ENCODE measurements around the gene TFF1.
A peak's percentile ranks its signal among the peaks of the same experiment; 100 is the strongest.

TFF1 gene

DNA sequence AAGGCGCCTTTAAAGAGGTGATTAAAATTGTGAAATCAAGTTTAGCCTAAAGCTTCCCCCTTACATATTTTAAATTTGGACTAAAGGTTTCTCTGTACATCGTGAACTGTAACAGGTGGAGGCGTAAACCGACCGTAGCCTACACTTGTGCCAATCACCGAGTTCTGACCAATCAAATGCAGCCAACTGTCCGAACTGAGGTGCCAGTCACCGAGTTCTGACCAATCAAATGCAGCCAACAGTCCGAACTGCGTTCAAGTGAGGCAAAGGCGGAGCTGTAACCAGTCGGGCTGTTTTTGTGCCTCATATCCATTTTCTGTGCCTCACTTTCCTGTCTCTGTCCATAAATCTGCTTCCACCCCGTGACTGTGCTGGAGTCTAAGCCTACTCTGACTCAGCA, 7.4 kb downstream of the TFF1 start:
- no peak for DNase-seq

DNA sequence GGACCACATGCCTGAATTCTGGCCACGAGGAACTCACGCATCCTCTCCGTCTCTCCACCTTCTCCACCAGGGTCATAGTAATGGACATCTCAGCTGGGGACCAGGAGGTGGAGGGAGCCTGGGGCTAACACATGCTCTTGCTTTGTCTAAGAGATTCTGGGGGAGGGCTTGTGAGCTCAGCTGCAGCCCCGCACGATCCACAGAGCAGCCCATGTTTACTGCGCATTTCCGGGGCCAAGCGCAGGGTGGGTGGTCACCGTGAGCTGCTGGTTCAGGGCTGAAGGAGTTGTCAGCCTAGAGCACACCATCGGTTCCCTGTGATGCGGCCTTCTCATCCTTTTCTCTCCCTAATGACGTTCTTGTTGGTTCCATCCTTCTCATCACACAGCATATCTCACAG, 8.1 kb downstream of the TFF1 start:
- no peak for DNase-seq

DNA sequence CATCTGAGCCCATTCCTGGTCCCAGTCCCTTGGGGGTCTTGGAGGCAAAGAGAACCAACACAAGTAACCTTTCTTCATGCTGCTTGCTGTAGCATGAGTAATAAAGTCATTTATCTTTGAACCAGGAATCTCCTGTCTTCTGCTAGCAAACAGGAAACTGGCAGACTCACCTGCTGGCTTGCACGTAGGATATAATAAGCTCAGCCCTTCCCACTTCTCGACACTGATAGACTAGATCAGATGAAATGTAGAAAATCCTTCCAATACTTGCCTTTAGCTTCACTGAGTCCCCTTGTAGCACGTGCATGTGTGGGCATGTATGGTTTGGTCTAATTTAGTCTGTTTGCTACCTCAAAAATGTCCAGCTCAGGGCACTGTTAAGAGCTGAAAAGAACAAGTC, 9.0 kb downstream of the TFF1 start:
- no peak for DNase-seq

DNA sequence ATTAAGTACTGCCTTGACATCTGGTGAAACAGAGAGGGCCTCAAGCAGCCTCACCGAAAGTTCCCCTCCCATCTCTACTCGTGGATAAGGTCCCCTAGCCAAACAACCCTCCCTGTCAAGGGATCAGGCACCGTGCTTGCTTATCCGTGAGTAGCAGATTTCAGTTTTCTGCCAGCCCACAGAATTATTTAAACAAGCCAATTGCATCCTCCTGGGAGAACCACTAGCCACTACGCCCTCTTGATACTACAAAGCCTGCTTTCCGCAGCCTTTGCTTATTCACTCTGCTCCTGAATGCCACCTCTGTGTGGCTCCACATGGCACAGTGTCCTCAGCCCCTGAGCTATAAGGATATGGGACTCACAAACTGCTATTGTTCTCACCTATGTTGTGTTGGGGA, 9.7 kb downstream of the TFF1 start:
- no peak for DNase-seq

DNA sequence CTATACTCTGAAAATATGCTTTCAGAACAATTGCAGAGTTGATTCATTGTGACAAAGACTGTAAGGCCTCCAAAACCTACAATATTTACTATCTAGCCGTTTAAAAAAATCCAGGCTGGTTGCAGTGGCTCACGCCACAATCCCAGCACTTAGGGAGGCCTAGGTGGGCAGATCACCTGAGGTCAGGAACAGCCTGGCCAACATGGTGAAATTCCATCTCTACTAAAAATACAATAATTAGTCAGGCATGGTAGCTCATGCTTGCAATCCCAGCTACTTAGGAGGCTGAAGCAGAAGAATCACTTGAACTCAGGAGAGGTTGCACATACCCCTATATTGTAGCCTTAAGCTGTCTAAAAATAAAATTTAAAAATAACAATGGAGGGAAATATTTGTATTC, 10.3 kb downstream of the TFF1 start:
- DNase-seq, result no peak

DNA sequence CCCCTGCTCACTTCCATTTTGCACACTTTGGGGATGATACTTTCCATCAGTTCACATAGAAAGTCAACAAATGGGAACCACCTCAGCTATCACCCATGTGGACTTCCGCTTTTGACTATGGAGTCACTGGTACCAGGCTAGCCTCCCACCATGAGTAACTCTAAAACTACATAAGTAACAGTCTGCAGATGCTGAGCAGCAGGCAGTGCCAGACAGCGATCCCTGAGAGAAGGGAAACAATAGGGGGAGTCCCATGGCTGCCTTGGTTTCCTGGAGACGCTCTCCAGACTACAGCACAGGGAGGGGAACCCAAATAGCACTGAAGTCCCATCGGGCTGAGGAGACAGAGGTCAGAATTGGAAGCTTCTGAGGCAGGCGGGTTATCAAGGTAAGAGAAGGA, 12.7 kb downstream of the TFF1 start:
- no peak for DNase-seq

DNA sequence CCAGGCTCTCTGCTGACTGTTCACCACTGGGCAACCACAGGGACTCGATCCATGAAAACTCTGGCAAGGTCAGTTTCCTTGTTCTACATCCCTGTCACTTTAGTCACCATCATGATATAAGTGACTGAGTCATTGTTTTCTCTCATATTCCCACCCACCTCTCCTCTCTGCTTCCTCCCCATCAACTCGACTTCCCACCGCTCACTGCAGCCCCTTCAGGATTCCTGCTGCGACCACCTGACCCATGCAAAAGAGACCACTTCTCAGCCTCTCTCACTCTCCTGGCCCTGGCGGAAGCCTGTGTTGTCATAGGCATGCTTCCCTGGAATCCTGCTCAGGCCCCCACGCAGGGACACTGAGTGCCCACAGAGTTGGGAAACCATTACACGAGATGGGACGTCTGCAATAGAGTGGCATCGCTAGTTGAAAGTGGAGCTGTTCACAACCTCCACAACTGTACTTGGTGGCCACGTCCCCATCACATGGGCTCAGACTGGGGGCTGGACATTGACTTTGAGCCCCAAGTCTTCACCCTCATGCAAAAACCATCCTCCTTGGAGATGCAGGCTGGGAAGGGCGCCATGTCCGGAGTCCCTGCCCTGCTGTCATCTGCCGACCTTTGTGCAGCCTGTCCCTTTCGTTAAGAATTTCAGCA, 13.8 kb downstream of the TFF1 start:
- DNase-seq, result no peak

DNA sequence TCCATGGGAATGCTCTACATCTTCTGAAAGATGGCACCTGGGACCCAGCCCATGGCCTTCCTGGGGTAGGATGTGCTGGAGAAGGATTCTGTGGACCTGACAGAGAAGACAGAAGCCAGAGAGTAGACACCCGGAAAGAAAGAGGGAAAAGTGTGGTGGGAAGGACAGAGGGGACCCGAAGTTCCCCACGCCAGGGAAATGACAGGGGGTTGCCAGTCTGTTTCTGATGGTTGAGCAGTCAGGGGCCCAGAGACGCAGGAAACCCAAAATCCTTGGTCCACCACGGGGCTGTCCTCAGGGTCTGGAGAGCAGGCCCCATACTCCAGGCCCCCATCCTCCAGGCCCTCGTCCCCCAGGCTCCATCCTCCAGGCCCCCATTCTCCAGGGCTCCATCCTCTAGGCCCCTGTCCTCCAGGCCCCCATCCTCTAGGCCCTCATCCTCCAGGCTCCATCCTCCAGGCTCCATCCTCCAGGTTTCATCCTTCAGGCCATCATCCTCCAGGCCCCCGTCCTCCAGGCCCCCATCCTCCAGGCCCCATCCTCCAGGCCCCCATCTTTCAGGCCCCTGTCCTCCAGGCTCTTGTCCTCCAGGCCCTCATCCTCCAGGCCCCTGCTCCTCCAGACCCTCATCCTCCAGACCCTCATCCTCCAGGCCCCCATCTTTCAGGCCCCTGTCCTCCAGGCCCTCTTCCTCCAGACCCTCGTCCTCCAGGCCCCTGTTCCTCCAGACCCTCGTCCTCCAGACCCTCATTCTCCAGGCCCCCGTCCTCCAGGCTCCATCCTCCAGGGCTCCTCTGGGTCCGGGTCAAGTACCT, 14.5 kb downstream of the TFF1 start:
- DNase-seq, result no peak

DNA sequence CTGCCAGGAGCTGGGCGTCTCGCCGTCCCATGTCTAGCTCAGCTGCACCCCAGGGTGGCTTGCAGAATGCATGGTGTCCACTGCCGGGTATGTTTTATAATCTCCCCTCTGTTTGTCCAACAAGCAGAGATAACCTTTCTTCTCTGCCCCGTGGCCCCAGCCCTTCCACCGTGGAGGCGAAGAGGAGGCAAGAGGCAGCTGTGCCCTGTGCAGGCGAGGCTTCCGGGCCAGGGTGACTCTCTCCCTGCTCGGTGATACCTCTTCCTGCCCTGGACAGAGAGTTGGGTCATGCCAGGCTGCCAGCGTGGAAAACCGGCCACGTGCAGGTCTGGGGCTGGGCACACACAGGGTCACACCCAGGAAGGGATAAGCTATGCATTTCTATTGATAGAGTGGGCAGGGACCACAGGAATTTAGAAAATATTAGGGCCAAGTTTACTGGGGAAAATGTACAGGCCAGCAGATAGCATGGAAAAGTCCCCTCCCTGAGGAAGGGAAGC, 15.4 kb downstream of the TFF1 start, which contains the start of gene TFF2:
Gene TFF2, minus strand, starts transcription at position 68 of the 500 bp plus-strand sequence. Its CDS starts 37 bp downstream, at position 31.
- no peak for DNase-seq

DNA sequence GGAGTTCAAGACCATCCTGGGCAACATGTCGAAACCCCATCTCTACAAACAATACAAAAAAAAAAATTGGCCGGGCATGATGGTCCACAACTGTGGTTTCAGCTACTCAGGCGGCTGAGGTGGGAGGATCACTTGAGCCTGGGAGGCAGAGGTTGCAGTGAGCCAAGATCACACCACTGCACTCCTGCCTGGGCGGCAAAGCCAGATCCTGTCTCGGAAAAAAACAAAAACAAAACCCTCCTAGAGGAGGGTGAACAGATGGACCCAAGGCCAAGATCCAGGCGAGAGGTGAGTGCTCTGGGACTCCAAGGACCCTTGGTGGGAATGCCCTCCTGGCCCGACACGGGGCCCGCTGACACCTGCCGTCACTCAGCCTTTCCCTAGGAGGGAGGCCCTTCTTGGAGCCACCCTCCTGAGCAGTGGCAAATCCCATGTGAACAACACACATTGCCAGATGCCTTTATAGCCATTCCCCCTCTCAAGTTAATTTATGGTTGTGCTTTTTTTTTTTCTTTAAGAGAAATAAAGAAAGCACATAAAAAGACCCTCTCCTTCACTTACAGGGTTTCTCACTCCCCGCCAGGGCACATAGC, 15.9 kb downstream of the TFF1 start:
- DNase-seq, result no peak

DNA sequence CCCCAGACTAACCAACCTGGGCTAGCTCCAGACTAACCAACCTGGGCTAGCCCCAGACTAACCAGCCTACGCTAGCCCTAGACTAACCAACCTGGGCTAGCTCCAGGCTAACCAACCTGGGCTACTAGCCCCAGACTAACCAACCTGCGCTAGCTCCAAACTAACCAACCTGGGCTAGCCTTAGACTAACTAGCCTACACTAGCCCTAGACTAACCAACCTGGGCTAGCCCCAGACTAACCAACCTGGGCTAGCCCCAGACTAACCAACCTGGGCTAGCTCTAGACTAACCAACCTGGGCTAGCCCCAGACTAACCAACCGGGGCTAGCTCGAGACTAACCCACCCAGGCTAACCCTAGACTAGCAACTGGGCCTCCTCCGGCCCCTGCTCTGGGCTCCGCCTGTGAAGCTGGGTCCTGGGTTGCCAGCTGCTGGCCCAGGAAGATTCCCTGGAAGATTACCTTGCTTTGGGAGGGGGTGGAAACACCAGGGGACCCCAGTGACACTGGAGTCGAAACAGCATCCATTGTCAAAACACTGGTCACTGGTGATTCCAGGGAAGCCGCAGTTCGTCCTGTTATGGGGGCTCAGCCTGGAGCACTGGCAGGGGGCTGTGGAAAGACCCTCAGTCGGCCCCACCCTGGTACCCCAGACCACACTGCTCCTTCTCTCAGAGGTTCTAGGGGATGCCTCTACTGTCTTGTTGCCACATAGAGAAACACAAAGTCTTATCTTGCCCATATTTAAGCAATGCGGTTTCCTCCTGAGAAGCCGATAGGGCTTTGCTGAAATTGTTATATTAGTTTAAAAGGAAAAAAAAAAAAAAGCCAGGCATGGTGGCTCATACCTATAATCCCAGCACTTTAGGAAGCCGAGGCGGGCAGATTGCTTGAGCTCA, 16.7 kb downstream of the TFF1 start:
- no peak for DNase-seq

DNA sequence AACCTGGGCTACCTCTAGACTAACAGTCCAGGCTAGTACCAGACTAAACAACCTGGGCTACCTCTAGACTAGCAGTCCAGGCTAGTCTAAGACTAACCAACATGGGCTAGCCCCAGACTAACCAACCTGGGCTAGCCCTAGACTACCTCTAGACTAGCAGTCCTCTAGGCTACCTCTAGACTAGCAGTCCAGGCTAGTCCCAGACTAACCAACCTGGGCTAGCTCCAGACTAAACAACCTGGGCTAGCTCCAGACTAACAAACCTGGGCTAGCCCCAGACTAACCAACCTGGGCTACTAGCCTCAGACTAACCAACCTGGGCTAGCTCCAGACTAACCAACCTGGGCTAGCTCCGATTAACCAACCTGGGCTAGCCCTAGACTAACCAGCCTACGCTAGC, 17.6 kb downstream of the TFF1 start:
- DNase-seq, result no peak

DNA sequence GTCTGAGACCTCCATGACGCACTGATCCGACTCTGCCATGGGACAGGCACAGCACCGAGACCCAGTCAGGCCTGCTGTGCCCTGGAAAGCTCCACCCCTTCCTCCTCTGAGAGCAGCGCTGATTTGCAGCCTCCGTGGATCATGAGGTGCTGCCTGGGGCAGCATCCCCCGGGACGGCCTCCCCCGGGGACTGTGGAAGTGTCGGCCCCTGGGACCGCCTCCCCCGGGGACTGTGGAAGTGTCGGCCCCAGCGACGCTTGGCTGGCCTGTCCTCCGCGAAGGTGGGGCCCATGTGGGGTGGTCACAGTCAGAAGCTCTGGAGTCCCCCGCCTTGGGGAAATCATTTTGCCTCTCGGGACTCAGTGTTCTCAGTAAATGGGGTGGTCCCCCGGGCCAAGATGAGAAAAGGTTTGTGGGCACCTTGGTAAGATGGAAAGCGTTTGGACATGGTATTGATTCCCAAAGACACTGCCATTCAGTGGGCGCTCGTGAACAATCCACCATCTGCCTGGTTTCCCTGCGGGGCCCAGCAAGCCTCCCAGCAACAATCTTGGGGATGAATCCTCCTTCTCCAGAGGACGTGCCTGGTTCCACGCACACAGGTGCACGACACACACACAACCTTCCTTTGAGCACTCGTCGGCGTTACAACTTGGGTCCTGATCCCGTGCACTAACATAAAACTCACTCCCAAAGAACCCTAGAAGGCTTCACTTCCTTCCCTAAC, 18.6 kb downstream of the TFF1 start:
- no peak for DNase-seq

DNA sequence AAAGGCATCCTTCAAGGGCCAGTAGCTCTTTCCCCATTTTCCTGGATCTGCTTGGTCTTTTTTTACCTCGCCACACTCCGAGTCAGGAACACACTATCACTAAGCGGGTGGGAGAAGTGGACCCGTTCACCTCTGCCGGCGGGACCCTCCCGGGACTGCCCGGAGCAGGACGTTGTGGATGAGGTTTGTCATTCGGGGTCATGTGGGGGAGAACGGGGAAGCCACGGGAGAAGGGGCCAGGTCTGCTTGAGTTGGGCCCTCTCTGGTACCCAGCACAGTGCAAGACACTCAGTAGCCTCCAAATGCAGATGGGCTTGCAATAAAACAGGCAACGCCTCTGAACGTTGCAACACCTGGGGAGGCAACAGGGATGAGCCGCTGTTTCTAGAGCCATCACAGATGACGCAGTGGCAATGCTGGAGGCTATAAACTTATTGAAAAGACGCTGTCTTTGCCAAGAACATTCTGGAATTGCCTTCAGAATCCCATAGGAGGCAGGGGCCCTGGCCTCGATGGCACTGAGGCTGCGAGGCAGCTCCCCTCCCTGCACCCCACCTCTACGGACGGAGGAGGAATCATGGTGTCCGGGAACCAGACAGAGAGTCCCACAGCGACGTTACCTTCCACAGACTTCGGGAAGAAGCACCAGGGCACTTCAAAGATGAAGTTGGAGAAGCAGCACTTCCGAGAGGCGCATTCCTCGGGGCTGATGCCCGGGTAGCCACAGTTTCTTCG, 19.3 kb downstream of the TFF1 start:
- DNase-seq, result no peak

DNA sequence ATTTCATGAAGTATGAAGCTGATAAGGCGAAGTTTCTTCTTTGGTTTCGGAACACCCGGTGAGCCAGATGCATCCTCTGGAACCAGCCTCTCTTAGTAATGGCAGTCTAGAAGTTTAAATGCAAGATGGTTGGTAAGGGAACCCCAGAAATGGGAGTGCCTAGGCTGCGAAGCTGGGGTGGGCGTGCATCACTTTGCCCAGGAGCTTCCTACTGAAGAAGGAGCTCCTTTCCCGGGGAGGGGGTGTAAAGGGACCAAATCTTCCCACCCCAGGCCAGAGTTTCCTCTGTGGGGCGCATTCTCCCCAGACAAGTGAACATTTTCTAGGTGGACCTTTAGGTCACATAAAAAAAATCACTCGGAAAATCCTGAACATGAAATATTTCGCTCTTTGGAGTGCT, 19.9 kb downstream of the TFF1 start:
- no peak for DNase-seq

DNA sequence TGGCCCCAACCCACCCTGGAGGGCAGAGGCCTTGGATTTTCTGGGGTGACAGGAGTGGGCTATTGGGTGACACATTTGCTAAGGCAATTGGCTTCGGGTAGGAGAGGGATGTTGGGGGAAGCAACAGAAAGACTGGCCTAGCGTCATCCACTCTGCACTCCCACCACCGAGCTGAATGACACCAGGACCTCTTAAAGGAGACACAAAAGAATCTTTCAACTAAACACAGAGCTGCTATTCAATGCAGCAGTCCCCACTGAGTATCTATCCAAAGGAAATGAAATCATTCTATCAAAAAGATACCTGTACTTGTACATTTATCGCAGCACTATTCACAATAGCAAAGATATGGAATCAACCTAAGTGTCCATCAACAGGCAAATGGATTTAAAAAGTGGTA, 21.7 kb downstream of the TFF1 start:
- no peak for DNase-seq

DNA sequence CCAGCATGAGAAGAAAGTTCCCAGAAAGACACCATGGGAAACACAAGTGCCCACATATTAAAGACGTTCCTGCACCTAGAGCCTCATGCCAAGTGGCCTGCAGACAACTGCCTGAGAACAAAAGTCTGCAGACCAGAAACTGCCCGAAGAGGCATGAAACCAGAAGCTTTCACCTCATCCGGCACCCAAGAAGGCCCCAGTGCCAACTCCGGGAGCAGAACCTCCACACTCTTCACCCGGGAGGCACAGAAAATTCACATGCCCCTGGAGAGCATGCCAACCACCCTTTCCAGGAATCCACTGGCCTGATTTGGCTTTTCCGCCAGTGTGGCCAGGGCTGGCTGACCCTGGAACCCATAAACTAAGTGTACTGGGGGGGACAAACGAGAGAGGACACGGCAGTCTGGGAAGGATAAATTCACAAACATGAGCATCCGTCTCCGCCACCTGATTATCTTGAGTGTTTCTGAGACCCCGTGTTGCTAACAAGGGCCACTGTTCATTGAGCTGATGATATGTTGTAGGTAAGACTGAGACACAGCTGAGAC, 22.3 kb downstream of the TFF1 start:
- no peak for DNase-seq

DNA sequence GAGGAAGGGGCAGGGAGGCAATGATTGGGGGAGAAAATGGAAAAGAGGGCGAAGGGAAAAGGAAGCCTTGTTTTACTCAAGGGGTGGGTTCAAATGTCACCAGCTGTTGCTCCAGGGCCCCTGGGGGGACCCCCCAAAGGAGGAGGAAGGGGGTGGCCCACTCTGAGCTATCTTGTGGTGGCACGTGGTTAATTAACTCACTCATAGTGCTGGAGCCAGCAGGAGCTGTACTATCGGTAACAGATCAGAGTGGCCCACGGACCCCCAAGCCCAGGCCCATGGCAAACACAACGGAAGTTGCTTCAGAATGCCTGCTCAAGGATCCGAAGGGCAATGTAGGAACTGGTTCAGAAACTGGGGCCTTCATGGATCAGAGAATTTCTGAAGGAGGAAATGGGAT, 22.8 kb downstream of the TFF1 start:
- no peak for DNase-seq

DNA sequence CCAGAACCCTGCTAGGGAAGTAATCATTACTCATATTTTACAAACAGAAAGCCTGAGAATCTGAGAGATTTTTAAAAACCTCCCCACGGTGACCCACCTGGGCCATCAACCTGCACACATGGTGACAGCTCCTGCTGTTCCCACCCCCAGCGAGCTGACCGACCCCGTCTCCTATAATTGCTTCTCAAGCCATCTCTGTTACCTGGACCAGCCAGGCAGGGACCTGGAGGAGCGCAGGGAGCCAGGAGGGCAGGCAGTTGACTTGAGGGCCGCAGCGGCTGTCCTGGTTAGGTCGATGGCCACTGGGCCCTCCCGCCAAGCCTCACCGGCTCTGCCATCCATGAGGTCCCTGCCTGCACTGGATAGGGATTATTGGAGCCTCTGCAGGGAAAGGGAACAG, 23.2 kb downstream of the TFF1 start:
- no peak for DNase-seq

DNA sequence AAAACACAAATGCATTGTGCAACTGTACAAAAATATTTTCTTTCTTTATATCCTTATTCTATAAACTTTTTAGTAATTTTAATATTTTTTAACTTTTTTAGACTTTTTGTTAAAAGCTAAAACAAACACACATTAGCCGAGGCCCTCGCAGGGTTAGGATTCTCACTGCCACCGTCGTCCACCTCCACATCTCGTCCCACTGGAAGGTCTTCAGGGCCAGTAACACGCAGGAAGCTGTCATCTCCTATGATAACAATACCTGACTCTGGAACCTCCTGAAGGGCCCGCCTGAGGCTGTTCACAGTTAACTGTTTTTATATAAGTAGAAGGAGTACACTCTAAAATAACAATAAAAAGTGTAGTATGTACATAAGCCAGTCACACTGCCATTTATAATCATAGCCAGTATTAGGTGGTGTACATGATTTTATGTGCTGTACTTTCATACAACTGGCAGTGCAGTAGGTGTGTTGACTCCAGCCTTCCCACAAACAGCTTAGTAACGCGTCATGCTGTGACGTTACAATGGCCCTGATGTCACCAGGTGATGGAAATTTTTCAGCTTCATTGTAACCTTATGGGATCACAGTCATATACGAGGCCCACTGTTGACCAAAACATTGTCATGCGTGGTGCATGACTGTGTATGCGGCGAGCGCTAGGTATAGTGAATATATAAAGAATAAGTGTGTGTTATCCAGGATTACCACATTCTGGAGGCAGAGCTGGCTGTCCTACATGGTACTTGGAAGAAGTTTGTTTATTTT, 24.4 kb downstream of the TFF1 start:
- peak in 2 of 3 experiments; percentile 14 to 56 for DNase-seq

All from NCI-H1417 (cell line).